Hepatocyte (in vitro differentiated cells): Measurements from ENCODE around the gene SCP2. TPM values are rescaled to one million over a fixed set of nuclear protein-coding genes. Genes with fewer than 3 reads are reported as not detected.
A peak's percentile ranks its signal among the peaks of the same experiment; 100 is the strongest.

Experiments
- DNase-seq: peaks from one replicate; pipeline ENCODE4 v3.0.0-alpha.2; 2016; ENCODE audit warnings: low spot score
- H2AFZ ChIP-seq: fragments of 200-600 bp; sonication (generic); 2 replicates; pipeline ENCODE4 v1.6.0; 2016; ENCODE audit warnings: antibody characterized with exemption, mild to moderate bottlenecking
- H3K27ac ChIP-seq: fragments of 200-600 bp; sonication (generic); 2 replicates; pipeline ENCODE4 v1.5.1; 2016; ENCODE audit warnings: mild to moderate bottlenecking
- H3K27me3 ChIP-seq: fragments of 200-600 bp; sonication (generic); 2 replicates; pipeline ENCODE4 v1.6.1; 2016
- H3K36me3 ChIP-seq: fragments of 200-600 bp; sonication (generic); replicated peaks from 2 replicates; pipeline ENCODE4 v1.5.1; 2016; ENCODE audit warnings: low read depth; ENCODE audit not compliant: insufficient read depth
- H3K4me1 ChIP-seq: fragments of 200-600 bp; sonication (generic); 2 replicates; pipeline ENCODE4 v1.5.1; 2016; ENCODE audit warnings: mild to moderate bottlenecking, moderate library complexity; ENCODE audit not compliant: insufficient read depth
- H3K4me2 ChIP-seq: fragments of 200-600 bp; sonication (generic); 2 replicates; pipeline ENCODE4 v1.6.0; 2016
- H3K4me3 ChIP-seq: fragments of 200-600 bp; sonication (generic); 2 replicates; pipeline ENCODE4 v1.5.1; 2016; ENCODE audit warnings: mild to moderate bottlenecking
- H3K79me2 ChIP-seq: fragments of 200-600 bp; sonication (generic); 2 replicates; pipeline ENCODE4 v1.6.0; 2017; ENCODE audit warnings: mild to moderate bottlenecking
- H3K9me2 ChIP-seq: fragments of 200-600 bp; sonication (generic); replicated peaks from 2 replicates; pipeline ENCODE4 v1.6.0; 2017; ENCODE audit warnings: mild to moderate bottlenecking; ENCODE audit not compliant: insufficient read depth
- H3K9me3 ChIP-seq: fragments of 200-600 bp; sonication (generic); 2 replicates; pipeline ENCODE4 v1.5.1; 2016; ENCODE audit warnings: low read depth, mild to moderate bottlenecking
- H4K20me1 ChIP-seq: fragments of 200-600 bp; sonication (generic); 2 replicates; pipeline ENCODE4 v1.6.0; 2016; ENCODE audit warnings: mild to moderate bottlenecking; ENCODE audit not compliant: insufficient read depth, poor library complexity, severe bottlenecking
- CTCF ChIP-seq: fragments of 200-600 bp; sonication (generic); IDR thresholded peaks from 2 replicates; pipeline ENCODE4 v1.5.1; 2016; ENCODE audit warnings: antibody characterized with exemption, mild to moderate bottlenecking; ENCODE audit not compliant: poor library complexity
- EZH2 ChIP-seq: fragments of 200-600 bp; sonication (generic); IDR thresholded peaks from 2 replicates; pipeline ENCODE4 v1.6.1; 2016; ENCODE audit warnings: antibody characterized with exemption, mild to moderate bottlenecking, borderline replicate concordance
- EZH2phosphoT487 ChIP-seq: fragments of 200-600 bp; sonication (generic); IDR thresholded peaks from one replicate; pipeline ENCODE4 v1.6.1; 2018; ENCODE audit warnings: antibody characterized with exemption, mild to moderate bottlenecking, low read depth, moderate library complexity; ENCODE audit not compliant: unreplicated experiment, severe bottlenecking
- WGBS: methylation state at CpG from one replicate; pipeline ENCODE4 v1.1.6; 2016; ENCODE audit warnings: low lambda C conversion rate; ENCODE audit errors: missing lambda C conversion rate; 5-methylcytosine and 5-hydroxymethylcytosine counted together
- polyA plus RNA-seq: library from polyadenylated mRNA; unstranded; fragments of >200 nt; fragmentation: Nextera tagmentation; extraction: Ambion mirVana; gene quantifications from 2 replicates; pipeline ENCODE4 v1.2.1, GENCODE V29; 2016
- total RNA-seq: library from RNA; depleted of rRNA; stranded (reverse); fragments of >200 nt; gene quantifications from 2 replicates; pipeline ENCODE4 v1.2.3, GENCODE V29; 2014

SCP2 gene
- total and polyA plus RNA-seq, 2 experiments from 2014 or later = 201 to 310 TPM

- H3K36me3 ChIP-seq = no peaks in the 10 kb centered on the region
- H3K27ac ChIP-seq = peak overlapping the region; percentile 69
- WGBS = 51% methylated on average over 2 of the region's 2 CpGs
- H3K27me3 ChIP-seq = no peaks in the 10 kb centered on the region
- H4K20me1 ChIP-seq = no peaks in the 10 kb centered on the region
- no peak overlapping the region for H2AFZ ChIP-seq
- peak overlapping the region; percentile 12 for H3K4me2 ChIP-seq
- no peaks in the 10 kb centered on the region for H3K4me1 ChIP-seq
- no peak for TF ChIP-seq EZH2
- TF ChIP-seq EZH2phosphoT487 = no peak
- no peak for TF ChIP-seq CTCF
- peaks cover 61% of the 10 kb centered on the region for H3K79me2 ChIP-seq
- no peaks in the 10 kb centered on the region for H3K9me2 ChIP-seq
- DNase-seq = peak; percentile 72
- no peak overlapping the region for H3K4me3 ChIP-seq
- no peaks in the 10 kb centered on the region for H3K9me3 ChIP-seq
Observed at GRCh38 chr1:53025034-53025768, 98.1 kb downstream of the SCP2 start.

GRCh38 chr1:53025769-53026112 is 98.7 kb downstream of the SCP2 start:
- TF ChIP-seq EZH2phosphoT487 (no peak), EZH2 (no peak), CTCF (no peak)
- 97% methylated on average over 2 of the region's 2 CpGs for WGBS
- H3K79me2 ChIP-seq = peaks cover 56% of the 10 kb centered on the region
- no peaks in the 10 kb centered on the region for H3K9me3 ChIP-seq
- H3K27me3 ChIP-seq = no peaks in the 10 kb centered on the region
- H3K36me3 ChIP-seq = no peaks in the 10 kb centered on the region
- H3K4me3 ChIP-seq = no peak overlapping the region
- H3K27ac ChIP-seq = peak overlapping the region; percentile 61
- no peak for DNase-seq
- H3K4me1 ChIP-seq = no peaks in the 10 kb centered on the region
- H4K20me1 ChIP-seq = no peaks in the 10 kb centered on the region
- no peak overlapping the region for H3K4me2 ChIP-seq
- no peaks in the 10 kb centered on the region for H3K9me2 ChIP-seq
- H2AFZ ChIP-seq = no peak overlapping the region

- no peak for DNase-seq
- WGBS = 63% methylated on average over 2 of the region's 2 CpGs
- no peak overlapping the region for H3K4me2 ChIP-seq
- no peaks in the 10 kb centered on the region for H4K20me1 ChIP-seq
- no peak overlapping the region for H3K4me3 ChIP-seq
- H3K4me1 ChIP-seq = peaks cover 4% of the 10 kb centered on the region
- TF ChIP-seq CTCF (no peak), EZH2 (no peak), EZH2phosphoT487 (no peak)
- H2AFZ ChIP-seq = no peak overlapping the region
- peaks cover 54% of the 10 kb centered on the region for H3K79me2 ChIP-seq
- no peaks in the 10 kb centered on the region for H3K9me3 ChIP-seq
- no peak overlapping the region for H3K27ac ChIP-seq
- no peaks in the 10 kb centered on the region for H3K9me2 ChIP-seq
- no peaks in the 10 kb centered on the region for H3K27me3 ChIP-seq
- no peaks in the 10 kb centered on the region for H3K36me3 ChIP-seq
Observed at GRCh38 chr1:53026254-53026653, 99.2 kb downstream of the SCP2 start.
